ENCODE measurements around the gene CDC37.
A peak's percentile ranks its signal among the peaks of the same experiment; 100 is the strongest.
"Not testable (repeated sequence)": the region's sequence is repeated elsewhere in the genome, so short reads cannot be mapped to it uniquely, and the experiment has no call there.

Gene CDC37

GRCh38 chr19:10416083-10416379 lies 12.7 kb upstream of the CDC37 start:
- no peak for DNase-seq (ENCODE audit: low read depth)
- TF ChIP-seq CTCF (IDR thresholded peaks at IDR 0.05; ENCODE audit: control insufficient read depth, extremely low read depth, insufficient read depth): no peak
- peak overlapping the region; percentile 50 for H3K4me3 ChIP-seq (ENCODE audit: low read depth, low read length)

- H3K4me3 ChIP-seq (ENCODE audit: low read depth, low read length): no peak overlapping the region
- DNase-seq (ENCODE audit: low read depth): no peak
- no peak for TF ChIP-seq CTCF (IDR thresholded peaks at IDR 0.05; ENCODE audit: control insufficient read depth, extremely low read depth, insufficient read depth)
Measured at GRCh38 chr19:10412257-10412977, 9.1 kb upstream of the CDC37 start.

GRCh38 chr19:10411224-10411623 lies 7.9 kb upstream of the CDC37 start:
- H3K4me3 ChIP-seq (ENCODE audit: low read depth, low read length): not testable (repeated sequence)

GRCh38 chr19:10408511-10409283 lies 5.4 kb upstream of the CDC37 start:
- no peak overlapping the region for H3K4me3 ChIP-seq (ENCODE audit: low read depth, low read length)
- DNase-seq (ENCODE audit: low read depth): no peak
- no peak for TF ChIP-seq CTCF (IDR thresholded peaks at IDR 0.05; ENCODE audit: control insufficient read depth, extremely low read depth, insufficient read depth)

More at GRCh38 chr19:10411224-10411623, 7.9 kb upstream of the CDC37 start:
- not testable (repeated sequence) for DNase-seq (ENCODE audit: low read depth)

GRCh38 chr19:10407096-10407495 lies 3.8 kb upstream of the CDC37 start:
- DNase-seq (ENCODE audit: low read depth): no peak
- H3K4me3 ChIP-seq (ENCODE audit: low read depth, low read length): no peak overlapping the region
- no peak for TF ChIP-seq CTCF (IDR thresholded peaks at IDR 0.05; ENCODE audit: control insufficient read depth, extremely low read depth, insufficient read depth)

- no peak overlapping the region for H3K4me3 ChIP-seq (ENCODE audit: low read depth, low read length)
- no peak for TF ChIP-seq CTCF (IDR thresholded peaks at IDR 0.05; ENCODE audit: control insufficient read depth, extremely low read depth, insufficient read depth)
- no peak for DNase-seq (ENCODE audit: low read depth)
Measured at GRCh38 chr19:10406191-10406590, 2.8 kb upstream of the CDC37 start.

GRCh38 chr19:10404888-10405820 lies 1.8 kb upstream of the CDC37 start:
- peak overlapping the region; percentile 100 for H3K4me3 ChIP-seq (ENCODE audit: low read depth, low read length)
- no peak for DNase-seq (ENCODE audit: low read depth)
- no peak for TF ChIP-seq CTCF (IDR thresholded peaks at IDR 0.05; ENCODE audit: control insufficient read depth, extremely low read depth, insufficient read depth)
